Liver (tissue), 9 donors: ENCODE results near the gene CPAMD8. TPM values are rescaled to one million over a fixed set of nuclear protein-coding genes. Genes with fewer than 3 reads are reported as not detected.

Source experiments
- DNase-seq: peaks from one replicate; pipeline ENCODE4 v3.0.0-alpha.2; 2017; ENCODE audit warnings: low spot score
- H3K27ac ChIP-seq, 2 donors: one replicate each; pipeline ENCODE4 v1.7.0; 2013; ENCODE audit warnings: inconsistent platforms in 2 of 2, low read length in 2 of 2, control low read depth in 1 of 2, low read depth in 1 of 2, mild to moderate bottlenecking in 1 of 2
- H3K27me3 ChIP-seq, 4 donors: one replicate each; pipeline versions ENCODE4 v1.6.1 to v1.7.0; 2013; ENCODE audit warnings: low read length in 3 of 4, inconsistent platforms in 1 of 4, mild to moderate bottlenecking in 1 of 4, moderate library complexity in 1 of 4; ENCODE audit not compliant: control insufficient read depth in 4 of 4, insufficient read depth in 4 of 4
- H3K36me3 ChIP-seq, 4 donors: one replicate each; pipeline versions ENCODE4 v1.6.1 to v1.7.0; 2013; ENCODE audit warnings: low read length in 3 of 4, mild to moderate bottlenecking in 3 of 4, low read depth in 1 of 4, moderate library complexity in 1 of 4; ENCODE audit not compliant: control insufficient read depth in 4 of 4, insufficient read depth in 3 of 4
- H3K4me1 ChIP-seq, 4 donors: one replicate each; pipeline versions ENCODE4 v1.6.1 to v1.7.0; 2013; ENCODE audit warnings: low read length in 3 of 4, mild to moderate bottlenecking in 3 of 4, moderate library complexity in 1 of 4; ENCODE audit not compliant: control insufficient read depth in 4 of 4, insufficient read depth in 4 of 4
- H3K4me3 ChIP-seq, 3 donors: one replicate each; pipeline versions ENCODE4 v1.6.1 to v1.7.0; 2013; ENCODE audit warnings: low read length in 3 of 3, control low read depth in 1 of 3, low read depth in 1 of 3, mild to moderate bottlenecking in 1 of 3
- H3K9ac ChIP-seq, 2 donors: one replicate each; pipeline ENCODE4 v1.7.0; 2013; ENCODE audit warnings: low read length in 2 of 2, mild to moderate bottlenecking in 2 of 2, moderate library complexity in 2 of 2, control low read depth in 1 of 2, low read depth in 1 of 2
- H3K9me3 ChIP-seq, 4 donors: one replicate each; pipeline versions ENCODE4 v1.6.1 to v1.7.0; 2013; ENCODE audit warnings: low read length in 3 of 4; ENCODE audit not compliant: control insufficient read depth in 4 of 4
- EGR1 ChIP-seq, 2 donors: IDR thresholded peaks; 2 replicates each; pipeline ENCODE4 v1.6.1; 2016 to 2018; ENCODE audit warnings: antibody characterized with exemption in 2 of 2, low read depth in 2 of 2
- FOXA1 ChIP-seq: IDR thresholded peaks from 2 replicates; pipeline ENCODE4 v1.6.1; 2016; ENCODE audit warnings: antibody characterized with exemption
- HNF4A ChIP-seq, 2 donors: conservative IDR thresholded peaks; 2 replicates each; pipeline ENCODE4 v1.6.1; 2016; ENCODE audit warnings: antibody characterized with exemption in 2 of 2, mild to moderate bottlenecking in 2 of 2
- HNF4G ChIP-seq: IDR thresholded peaks from 2 replicates; pipeline ENCODE4 v1.6.1; 2016; ENCODE audit warnings: antibody characterized with exemption
- MAX ChIP-seq: IDR thresholded peaks from 2 replicates; pipeline ENCODE4 v1.6.1; 2016; ENCODE audit warnings: antibody characterized with exemption
- NR2F2 ChIP-seq: IDR thresholded peaks from 2 replicates; pipeline ENCODE4 v1.6.1; 2016; ENCODE audit warnings: antibody characterized with exemption
- RAD21 ChIP-seq, 2 donors: IDR thresholded peaks; 2 replicates each; pipeline ENCODE4 v1.6.1; 2016; ENCODE audit warnings: antibody characterized with exemption in 2 of 2, mild to moderate bottlenecking in 2 of 2
- SP1 ChIP-seq: IDR thresholded peaks from 2 replicates; pipeline ENCODE4 v1.6.1; 2018; ENCODE audit warnings: antibody characterized with exemption, mild to moderate bottlenecking
- YY1 ChIP-seq: IDR thresholded peaks from 2 replicates; pipeline ENCODE4 v1.6.1; 2016; ENCODE audit warnings: antibody characterized with exemption, mild to moderate bottlenecking
- WGBS: extraction: QIAGEN DNeasy Blood & Tissue Kit; methylation state at CpG from one replicate; pipeline ENCODE4 v1.1.7; 2013; 5-methylcytosine and 5-hydroxymethylcytosine counted together
- polyA plus RNA-seq, 2 donors: library from polyadenylated mRNA; stranded (reverse) in 1 of 2; unstranded in 1 of 2; fragments of 200-250 nt in 1 of 2; fragments of >200 nt in 1 of 2; fragmentation: Nextera tagmentation in 1 of 2; extraction: Ambion mirVana in 1 of 2; gene quantifications; one replicate each; pipeline versions ENCODE4 v1.2.1 to v1.2.3, GENCODE V29; 2013 to 2015
- total RNA-seq, 2 donors: library from RNA; depleted of rRNA; stranded (reverse); fragments of >200 nt; gene quantifications; one replicate each; pipeline ENCODE4 v1.2.3, GENCODE V29; 2014
- TF ChIP-seq, protein P1 (sequence below): IDR thresholded peaks from 2 replicates; pipeline ENCODE4 v1.6.1; 2016; ENCODE audit warnings: antibody characterized with exemption, mild to moderate bottlenecking
- TF ChIP-seq, protein P2 (sequence below): IDR thresholded peaks from 2 replicates; pipeline ENCODE4 v1.6.1; 2016; ENCODE audit warnings: antibody characterized with exemption
- TF ChIP-seq, protein P3 (sequence below): fragments of 150-350 bp; IDR thresholded peaks from 2 replicates; pipeline ENCODE4 v1.5.1; 2017; ENCODE audit warnings: improper control_type of control experiment, low read depth, low read length; ENCODE audit not compliant: missing input control
- TF ChIP-seq, protein P4 (sequence below): IDR thresholded peaks from 2 replicates; pipeline ENCODE4 v1.6.1; 2016; ENCODE audit warnings: antibody characterized with exemption
- donor health status: healthy.
- donor health status: healthy.
- donor health status: healthy.
- donor health status: healthy.
- donor health status: healthy.

CPAMD8 gene
- total and polyA plus RNA-seq, 4 donors = 0.92 to 1.4 (median 1.1) TPM

DNA sequence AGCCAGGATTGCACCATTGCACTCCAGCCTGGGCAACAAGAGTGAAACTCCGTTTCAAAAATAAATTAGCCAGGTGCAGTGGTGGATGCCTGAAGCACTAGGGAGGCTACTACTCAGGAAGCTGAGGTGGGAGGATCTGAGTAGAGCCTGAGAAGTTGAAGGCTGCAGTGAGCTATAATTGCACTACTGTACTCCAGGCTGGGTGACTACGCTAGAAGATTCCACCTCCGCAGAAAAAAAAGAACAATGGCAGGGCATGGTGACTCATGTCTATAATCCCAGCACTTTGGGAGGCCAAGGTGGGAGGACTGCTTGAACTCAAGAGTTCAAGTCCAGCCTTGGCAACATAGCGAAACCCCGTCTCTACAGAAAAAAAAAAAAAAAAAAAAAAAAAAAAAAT, 28.1 kb upstream of the CPAMD8 start:
- TF ChIP-seq, protein P1, sequence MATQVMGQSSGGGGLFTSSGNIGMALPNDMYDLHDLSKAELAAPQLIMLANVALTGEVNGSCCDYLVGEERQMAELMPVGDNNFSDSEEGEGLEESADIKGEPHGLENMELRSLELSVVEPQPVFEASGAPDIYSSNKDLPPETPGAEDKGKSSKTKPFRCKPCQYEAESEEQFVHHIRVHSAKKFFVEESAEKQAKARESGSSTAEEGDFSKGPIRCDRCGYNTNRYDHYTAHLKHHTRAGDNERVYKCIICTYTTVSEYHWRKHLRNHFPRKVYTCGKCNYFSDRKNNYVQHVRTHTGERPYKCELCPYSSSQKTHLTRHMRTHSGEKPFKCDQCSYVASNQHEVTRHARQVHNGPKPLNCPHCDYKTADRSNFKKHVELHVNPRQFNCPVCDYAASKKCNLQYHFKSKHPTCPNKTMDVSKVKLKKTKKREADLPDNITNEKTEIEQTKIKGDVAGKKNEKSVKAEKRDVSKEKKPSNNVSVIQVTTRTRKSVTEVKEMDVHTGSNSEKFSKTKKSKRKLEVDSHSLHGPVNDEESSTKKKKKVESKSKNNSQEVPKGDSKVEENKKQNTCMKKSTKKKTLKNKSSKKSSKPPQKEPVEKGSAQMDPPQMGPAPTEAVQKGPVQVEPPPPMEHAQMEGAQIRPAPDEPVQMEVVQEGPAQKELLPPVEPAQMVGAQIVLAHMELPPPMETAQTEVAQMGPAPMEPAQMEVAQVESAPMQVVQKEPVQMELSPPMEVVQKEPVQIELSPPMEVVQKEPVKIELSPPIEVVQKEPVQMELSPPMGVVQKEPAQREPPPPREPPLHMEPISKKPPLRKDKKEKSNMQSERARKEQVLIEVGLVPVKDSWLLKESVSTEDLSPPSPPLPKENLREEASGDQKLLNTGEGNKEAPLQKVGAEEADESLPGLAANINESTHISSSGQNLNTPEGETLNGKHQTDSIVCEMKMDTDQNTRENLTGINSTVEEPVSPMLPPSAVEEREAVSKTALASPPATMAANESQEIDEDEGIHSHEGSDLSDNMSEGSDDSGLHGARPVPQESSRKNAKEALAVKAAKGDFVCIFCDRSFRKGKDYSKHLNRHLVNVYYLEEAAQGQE = no peak
- TF ChIP-seq FOXA1 (no peak), EGR1 (IDR thresholded peaks at IDR 0.05; ENCODE audit: low read depth in 2 of 2) (no peak), RAD21 (IDR thresholded peaks at IDR 0.05) (no peak), HNF4A (conservative IDR thresholded peaks at IDR 0.05) (no peak), MAX (no peak), YY1 (no peak), HNF4G (no peak)
- TF ChIP-seq, protein P2, sequence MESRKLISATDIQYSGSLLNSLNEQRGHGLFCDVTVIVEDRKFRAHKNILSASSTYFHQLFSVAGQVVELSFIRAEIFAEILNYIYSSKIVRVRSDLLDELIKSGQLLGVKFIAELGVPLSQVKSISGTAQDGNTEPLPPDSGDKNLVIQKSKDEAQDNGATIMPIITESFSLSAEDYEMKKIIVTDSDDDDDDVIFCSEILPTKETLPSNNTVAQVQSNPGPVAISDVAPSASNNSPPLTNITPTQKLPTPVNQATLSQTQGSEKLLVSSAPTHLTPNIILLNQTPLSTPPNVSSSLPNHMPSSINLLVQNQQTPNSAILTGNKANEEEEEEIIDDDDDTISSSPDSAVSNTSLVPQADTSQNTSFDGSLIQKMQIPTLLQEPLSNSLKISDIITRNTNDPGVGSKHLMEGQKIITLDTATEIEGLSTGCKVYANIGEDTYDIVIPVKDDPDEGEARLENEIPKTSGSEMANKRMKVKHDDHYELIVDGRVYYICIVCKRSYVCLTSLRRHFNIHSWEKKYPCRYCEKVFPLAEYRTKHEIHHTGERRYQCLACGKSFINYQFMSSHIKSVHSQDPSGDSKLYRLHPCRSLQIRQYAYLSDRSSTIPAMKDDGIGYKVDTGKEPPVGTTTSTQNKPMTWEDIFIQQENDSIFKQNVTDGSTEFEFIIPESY = no peak
- H3K4me1 ChIP-seq = no peaks in the 10 kb centered on the region
- DNase-seq = no peak
- H3K9ac ChIP-seq = no peak overlapping the region
- no peak overlapping the region for H3K4me3 ChIP-seq
- H3K9me3 ChIP-seq = peaks cover 0 to 1% (median 0%) of the 10 kb centered on the region in 4 donors
- no peaks in the 10 kb centered on the region for H3K27me3 ChIP-seq
- H3K27ac ChIP-seq = no peak overlapping the region
- WGBS = 98% methylated on average over 5 of the region's 5 CpGs
- H3K36me3 ChIP-seq = peaks cover 9 to 51% (median 23%) of the 10 kb centered on the region in 4 donors

GRCh38 chr19:17052439-17052838, 25.8 kb upstream of the CPAMD8 start:
- 78% methylated on average over 8 of the region's 8 CpGs for WGBS

More at GRCh38 chr19:17052439-17052838, 25.8 kb upstream of the CPAMD8 start:
- Histone ChIP-seq H3K9me3 (no peaks in the 10 kb centered on the region), H3K27me3 (no peaks in the 10 kb centered on the region), H3K4me3 (no peak overlapping the region), H3K4me1 (no peaks in the 10 kb centered on the region), H3K36me3 (peaks cover 6 to 39% (median 14%) of the 10 kb centered on the region in 4 donors), H3K27ac (no peak overlapping the region), H3K9ac (no peak overlapping the region)
- DNase-seq = no peak
- TF ChIP-seq HNF4G (no peak), NR2F2 (no peak), MAX (no peak), FOXA1 (no peak), RAD21 (IDR thresholded peaks at IDR 0.05) (peak; percentile 68 to 78), SP1 (no peak), YY1 (no peak)
- TF ChIP-seq, protein P3, sequence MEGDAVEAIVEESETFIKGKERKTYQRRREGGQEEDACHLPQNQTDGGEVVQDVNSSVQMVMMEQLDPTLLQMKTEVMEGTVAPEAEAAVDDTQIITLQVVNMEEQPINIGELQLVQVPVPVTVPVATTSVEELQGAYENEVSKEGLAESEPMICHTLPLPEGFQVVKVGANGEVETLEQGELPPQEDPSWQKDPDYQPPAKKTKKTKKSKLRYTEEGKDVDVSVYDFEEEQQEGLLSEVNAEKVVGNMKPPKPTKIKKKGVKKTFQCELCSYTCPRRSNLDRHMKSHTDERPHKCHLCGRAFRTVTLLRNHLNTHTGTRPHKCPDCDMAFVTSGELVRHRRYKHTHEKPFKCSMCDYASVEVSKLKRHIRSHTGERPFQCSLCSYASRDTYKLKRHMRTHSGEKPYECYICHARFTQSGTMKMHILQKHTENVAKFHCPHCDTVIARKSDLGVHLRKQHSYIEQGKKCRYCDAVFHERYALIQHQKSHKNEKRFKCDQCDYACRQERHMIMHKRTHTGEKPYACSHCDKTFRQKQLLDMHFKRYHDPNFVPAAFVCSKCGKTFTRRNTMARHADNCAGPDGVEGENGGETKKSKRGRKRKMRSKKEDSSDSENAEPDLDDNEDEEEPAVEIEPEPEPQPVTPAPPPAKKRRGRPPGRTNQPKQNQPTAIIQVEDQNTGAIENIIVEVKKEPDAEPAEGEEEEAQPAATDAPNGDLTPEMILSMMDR = peak; percentile 51
- TF ChIP-seq, protein P2 = no peak
- TF ChIP-seq, protein P4, sequence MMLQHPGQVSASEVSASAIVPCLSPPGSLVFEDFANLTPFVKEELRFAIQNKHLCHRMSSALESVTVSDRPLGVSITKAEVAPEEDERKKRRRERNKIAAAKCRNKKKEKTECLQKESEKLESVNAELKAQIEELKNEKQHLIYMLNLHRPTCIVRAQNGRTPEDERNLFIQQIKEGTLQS = no peak
